AG20443 (cell line): ENCODE results near the gene CRYBB1.

ENCODE experiments used
- DNase-seq: peaks from one replicate; pipeline ENCODE4 v3.0.0; 2012; ENCODE audit warnings: low spot score, mixed read lengths

Gene CRYBB1

DNA sequence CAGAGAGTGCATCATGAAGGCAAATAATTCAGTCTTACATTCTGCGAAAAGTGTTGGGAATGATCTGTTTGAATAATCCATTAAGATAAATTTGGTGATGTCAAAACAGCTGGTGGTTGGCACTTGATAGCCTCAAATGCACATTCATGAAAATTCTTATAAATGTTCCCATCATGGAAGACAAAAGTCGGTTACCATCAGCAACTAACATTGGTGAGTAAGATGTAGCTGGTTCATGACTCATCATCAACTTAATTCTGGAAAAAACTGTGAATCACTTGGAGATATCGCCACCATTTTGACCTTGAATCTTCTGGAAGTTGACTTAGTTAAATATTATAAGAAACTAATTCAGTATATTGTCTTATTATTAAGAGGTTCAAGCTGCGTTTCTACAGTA lies 11.2 kb downstream of the CRYBB1 start:
- DNase-seq: peak; percentile 47

GRCh38 chr22:26604368-26604767 lies 13.5 kb downstream of the CRYBB1 start:
- no peak for DNase-seq

GRCh38 chr22:26602127-26602526 lies 15.7 kb downstream of the CRYBB1 start:
- DNase-seq: no peak

- DNase-seq: no peak
Observed at GRCh38 chr22:26601726-26602125, 16.1 kb downstream of the CRYBB1 start.

DNA sequence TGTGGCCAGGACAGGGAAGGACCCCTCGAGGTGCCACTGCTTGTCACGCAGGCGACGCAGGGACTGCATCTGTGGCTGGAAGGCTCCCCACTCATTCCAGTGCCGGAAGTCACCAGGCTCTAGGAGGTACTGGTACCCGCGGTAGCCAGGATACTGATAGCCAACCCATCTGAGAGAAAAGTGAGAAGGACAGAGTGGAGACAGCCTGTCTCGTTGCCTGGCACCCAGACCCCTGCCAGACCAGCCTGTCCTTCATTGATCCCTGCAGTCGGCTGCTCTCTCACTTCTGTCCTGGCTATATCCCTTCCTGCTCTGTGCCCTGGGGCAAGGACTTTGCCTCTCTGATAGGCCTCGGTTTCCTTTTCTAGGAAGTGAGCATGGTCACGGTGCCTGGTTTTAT lies 18.3 kb downstream of the CRYBB1 start:
- DNase-seq: no peak

DNA sequence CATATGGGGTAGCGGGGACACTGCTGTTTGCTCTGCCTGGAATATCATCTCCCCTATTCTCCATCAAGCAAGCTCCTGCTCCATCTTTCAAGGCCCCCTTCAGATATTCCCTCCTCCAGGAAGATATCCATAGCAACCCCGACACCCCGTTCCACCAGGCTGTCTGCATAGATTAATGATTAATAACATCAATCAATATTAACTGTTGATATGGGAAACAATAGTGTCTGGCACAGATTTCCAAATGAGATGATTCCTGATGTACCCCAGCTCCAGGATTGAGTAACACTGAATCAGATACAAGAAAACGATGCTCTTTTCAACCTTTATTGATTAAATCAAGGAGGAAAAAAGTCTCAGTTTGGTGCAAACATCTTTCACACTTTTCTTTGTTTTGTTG lies 20.3 kb downstream of the CRYBB1 start:
- DNase-seq: no peak

GRCh38 chr22:26597026-26597425 lies 20.8 kb downstream of the CRYBB1 start:
- DNase-seq: no peak

- no peak for DNase-seq
Observed at GRCh38 chr22:26593763-26594162, 24.1 kb downstream of the CRYBB1 start.

DNA sequence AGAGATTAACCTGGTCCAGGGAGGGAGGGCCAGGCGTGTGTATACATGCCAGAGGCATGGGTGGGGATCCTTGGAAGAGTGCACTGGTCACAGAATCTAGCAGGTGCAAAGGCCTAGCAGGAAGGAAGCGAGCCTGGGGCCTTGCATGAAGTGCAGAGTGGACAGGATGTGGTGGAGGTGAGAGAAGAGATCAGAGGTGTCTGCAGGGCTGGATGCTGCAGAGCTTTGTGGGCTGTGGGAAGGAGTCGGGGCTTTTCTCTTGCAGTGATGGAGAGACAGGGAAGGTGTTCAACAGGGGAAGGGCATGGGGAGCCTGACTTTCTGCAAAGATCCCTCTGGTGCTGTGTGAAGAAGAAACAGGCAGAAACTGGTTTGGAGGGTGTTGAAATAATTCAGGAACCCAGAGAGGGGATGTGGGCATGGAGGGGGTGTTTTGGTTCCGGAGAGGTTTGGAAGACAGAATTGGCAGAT lies 25.4 kb downstream of the CRYBB1 start:
- no peak for DNase-seq

GRCh38 chr22:26589845-26590736 lies 27.7 kb downstream of the CRYBB1 start, which contains the start of gene TPST2:
Gene TPST2 (minus strand): TSS chr22:26590132. CDS start chr22:26541630, 48,502 bp downstream.
- peak; percentile 96 for DNase-seq

DNA sequence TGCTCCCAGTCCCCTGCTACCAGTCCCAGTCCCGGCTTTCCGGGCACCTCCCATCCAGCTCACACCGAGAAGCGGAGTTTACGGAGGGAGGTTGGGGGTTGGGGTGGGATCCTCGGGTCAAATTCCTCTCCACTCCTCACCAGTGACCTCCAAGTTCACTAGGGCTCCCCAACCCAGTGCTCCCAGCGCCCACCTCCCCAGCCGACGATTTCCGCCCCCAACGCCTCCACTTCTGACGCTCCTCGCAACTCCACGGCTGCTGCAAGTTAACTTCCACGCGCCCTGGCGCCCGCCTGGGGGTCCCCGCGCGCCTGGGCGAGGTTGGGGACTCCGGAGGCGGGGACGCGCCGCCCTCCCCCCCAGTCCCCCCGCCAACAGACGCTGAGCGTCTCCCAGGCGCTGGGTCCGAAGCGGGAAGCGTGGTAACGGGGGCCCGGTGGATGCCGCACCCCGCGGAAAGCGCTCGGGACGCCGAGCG lies 28.4 kb downstream of the CRYBB1 start:
- DNase-seq: peak; percentile 53

GRCh38 chr22:26588729-26589366 lies 29.0 kb downstream of the CRYBB1 start:
- no peak for DNase-seq

DNA sequence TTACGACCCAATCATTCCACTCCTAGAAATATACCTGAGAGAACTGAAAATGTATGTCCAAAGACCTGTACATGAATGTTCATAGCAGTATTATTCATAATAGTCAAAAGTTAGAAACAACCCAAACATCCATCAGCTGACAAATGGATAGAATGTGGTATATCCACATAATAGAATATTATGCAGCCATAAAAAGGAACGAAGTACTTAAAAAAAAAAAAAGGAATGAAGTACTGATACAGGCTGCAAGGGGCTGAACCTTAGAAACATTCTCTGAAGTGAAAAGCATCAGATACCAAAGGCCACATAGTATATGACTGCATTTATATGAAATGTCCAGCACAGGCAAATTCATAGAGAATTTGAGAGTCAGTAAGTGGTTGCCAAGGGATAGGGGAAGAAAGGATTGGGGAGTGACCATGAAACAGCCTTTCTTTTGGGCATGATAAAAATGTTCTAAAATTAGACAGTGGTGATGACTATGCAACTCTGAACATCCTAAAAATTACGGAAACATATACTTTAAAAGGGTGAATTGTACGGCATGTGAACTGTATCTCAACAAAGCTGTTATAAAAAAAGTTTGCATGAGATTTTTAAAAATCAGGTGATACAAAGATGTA lies 29.7 kb downstream of the CRYBB1 start:
- DNase-seq: no peak

GRCh38 chr22:26586556-26587325 lies 31.1 kb downstream of the CRYBB1 start:
- DNase-seq: no peak

DNA sequence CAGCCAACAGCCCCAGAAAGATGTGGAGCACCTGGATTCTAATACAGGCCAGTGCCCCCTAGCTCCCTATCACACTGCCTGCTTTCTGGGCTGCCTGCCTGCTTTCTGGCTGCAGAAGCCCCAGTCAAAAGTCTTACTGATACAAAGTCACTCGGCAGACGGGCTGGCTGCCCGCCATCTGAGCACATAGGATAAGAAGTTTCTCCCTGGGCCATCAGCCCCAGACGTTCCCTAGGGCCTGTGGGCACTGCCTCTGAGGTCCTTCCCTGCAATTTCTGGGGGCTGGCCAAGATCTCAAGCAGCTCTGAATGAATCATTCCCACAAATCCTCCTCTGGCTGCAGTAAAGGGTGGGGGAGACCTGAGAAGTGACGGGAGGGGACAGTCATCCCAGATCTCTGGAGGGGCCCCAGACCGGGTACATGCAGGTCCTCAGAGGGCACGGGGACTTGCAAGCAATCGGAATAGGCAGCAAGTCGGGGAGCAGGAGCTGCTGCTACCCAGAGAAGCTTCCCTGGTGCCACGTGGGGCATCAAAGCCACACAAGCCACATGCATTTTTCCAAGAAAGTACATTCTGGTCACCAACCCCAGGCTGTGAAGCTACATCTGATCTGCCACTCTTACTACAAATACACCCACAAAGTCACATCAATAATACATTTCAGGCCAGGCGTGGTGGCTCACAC lies 32.6 kb downstream of the CRYBB1 start:
- peak; percentile 63 for DNase-seq

DNA sequence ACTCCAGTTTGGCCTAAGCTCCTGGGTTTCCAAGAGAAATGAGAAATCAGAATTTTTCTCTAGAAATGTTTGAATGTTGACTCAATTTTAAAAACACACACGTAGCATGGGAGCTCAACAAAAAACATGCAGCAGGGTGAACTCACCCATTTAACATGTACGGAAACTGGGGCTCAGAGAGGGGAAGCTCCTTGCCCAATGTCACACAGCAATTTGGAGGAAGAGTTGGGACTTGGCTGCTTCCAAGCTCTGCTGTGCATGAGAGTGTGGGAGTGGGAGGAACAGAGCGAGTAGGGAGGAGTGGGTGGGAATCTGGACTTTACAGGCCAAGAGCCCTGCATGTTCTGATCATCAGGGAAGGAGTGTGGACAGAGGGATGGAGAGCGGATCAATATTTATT lies 33.8 kb downstream of the CRYBB1 start:
- DNase-seq: no peak

DNA sequence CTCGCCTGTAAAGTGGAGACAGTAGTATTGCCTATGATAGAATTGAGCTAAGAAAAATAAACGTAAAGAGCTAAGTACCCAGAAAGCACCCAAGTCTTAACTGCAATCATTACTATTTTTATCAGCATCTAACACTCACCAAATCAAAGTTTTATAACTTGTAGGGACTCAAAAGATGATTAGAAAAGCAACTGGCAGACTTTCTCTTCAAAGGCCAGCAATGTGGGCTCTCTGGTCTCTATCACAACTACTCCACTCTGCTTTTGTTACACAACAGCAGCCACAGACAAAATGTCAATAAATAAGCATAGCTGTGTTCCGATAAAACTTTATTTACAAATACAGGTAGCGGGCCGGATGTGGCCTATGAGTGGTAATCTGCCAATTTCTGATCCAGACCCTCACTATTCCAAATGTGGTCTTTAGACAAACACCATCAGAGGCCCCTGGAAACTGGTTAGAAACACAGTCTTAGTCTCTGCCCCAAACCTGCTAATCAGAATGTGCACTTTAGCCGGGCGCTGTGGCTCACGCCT lies 36.1 kb downstream of the CRYBB1 start:
- no peak for DNase-seq

GRCh38 chr22:26581026-26581425 lies 36.8 kb downstream of the CRYBB1 start:
- DNase-seq: no peak

DNA sequence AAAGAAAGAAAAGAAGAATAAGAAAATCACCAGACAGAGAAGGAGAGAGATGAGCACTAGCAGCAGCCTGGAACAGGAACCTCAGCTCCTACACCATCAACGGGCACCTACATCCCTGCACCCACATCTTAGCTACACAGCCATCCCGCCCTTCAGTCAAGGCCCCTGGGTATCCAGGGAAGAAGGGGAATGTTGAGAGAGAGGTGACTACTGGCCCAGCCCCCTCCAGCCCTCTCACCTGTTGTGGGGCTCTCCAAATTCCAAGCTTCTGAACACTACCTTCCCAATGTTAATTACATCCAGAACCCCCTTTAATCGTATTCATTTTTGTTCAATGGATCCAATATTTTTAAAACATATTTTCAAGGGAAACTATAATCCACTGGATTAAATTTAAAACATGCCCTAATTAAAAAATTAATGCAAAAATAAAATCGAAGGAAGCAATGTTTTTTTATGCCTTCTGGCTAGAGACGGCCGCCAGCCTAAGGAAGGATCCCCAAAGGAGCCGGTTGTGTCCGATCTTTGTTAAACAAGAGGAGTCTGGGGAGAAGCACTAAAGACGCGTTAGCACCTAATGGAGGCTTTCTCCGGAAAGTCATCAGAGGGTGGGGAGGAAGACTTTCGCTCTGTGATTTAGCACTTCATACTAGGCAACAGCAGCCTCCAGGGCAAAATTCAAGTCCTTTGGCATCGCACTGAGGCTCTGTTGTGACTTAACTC lies 37.4 kb downstream of the CRYBB1 start:
- DNase-seq: no peak

- no peak for DNase-seq
Observed at GRCh38 chr22:26579331-26579886, 38.4 kb downstream of the CRYBB1 start.
